Body of pancreas (tissue), 4 donors: Measurements from ENCODE around the gene ANO10.

Source experiments
- CTCF ChIP-seq, 7 experiments: fragments of 450-650 bp in 4 of 7; fragments of 200-600 bp in 3 of 7; sonication (generic) in 3 of 7; IDR thresholded peaks; one replicate each; pipeline ENCODE4 v1.5.1; 2016 to 2019; ENCODE audit warnings: antibody characterized with exemption in 7 of 7
- POLR2A ChIP-seq, 3 donors: fragments of 450-650 bp; IDR thresholded peaks; one replicate each; pipeline ENCODE4 v1.6.1; 2016; ENCODE audit warnings: antibody characterized with exemption in 3 of 3, mild to moderate bottlenecking in 2 of 3

GRCh38 chr3:43319794-43320193 lies 302.0 kb downstream of the ANO10 start:
- no peak for TF ChIP-seq CTCF (IDR thresholded peaks at IDR 0.05)
- no peak for TF ChIP-seq POLR2A (IDR thresholded peaks at IDR 0.05)
